ENCODE results near the gene AKR1C1.
"Not testable (repeated sequence)": the region's sequence is repeated elsewhere in the genome, so short reads cannot be mapped to it uniquely, and the experiment has no call there.

AKR1C1 gene

GRCh38 chr10:4937346-4937745 is 25.9 kb upstream of the AKR1C1 start:
- Histone ChIP-seq H3K36me3 (ENCODE audit: insufficient read depth, low read length) (no peaks in the 10 kb centered on the region), H3K9ac (ENCODE audit: insufficient read length) (no peak overlapping the region), H3K4me3 (no peak overlapping the region), H3K9me3 (ENCODE audit: low read depth, low read length) (no peaks in the 10 kb centered on the region), H3K27ac (no peak overlapping the region)
- TF ChIP-seq POLR2AphosphoS5 (IDR thresholded peaks at IDR 0.05; ENCODE audit: borderline replicate concordance, low read depth, low read length) (no peak), EZH2 (IDR thresholded peaks at IDR 0.05) (no peak), FOXP2 (optimal IDR thresholded peaks at IDR 0.05; ENCODE audit: control extremely low read depth, extremely low read length, insufficient read depth) (no peak)
- DNase-seq (ENCODE audit: low read depth, low spot score), result no peak

GRCh38 chr10:4939224-4940072 is 23.8 kb upstream of the AKR1C1 start:
- no peak overlapping the region for H3K9ac ChIP-seq (ENCODE audit: insufficient read length)
- H3K4me3 ChIP-seq, result no peak overlapping the region
- H3K9me3 ChIP-seq (ENCODE audit: low read depth, low read length), result no peaks in the 10 kb centered on the region
- no peak for DNase-seq (ENCODE audit: low read depth, low spot score)
- no peak overlapping the region for H3K27ac ChIP-seq
- TF ChIP-seq FOXP2 (optimal IDR thresholded peaks at IDR 0.05; ENCODE audit: control extremely low read depth, extremely low read length, insufficient read depth) (no peak), EZH2 (IDR thresholded peaks at IDR 0.05) (no peak), POLR2AphosphoS5 (IDR thresholded peaks at IDR 0.05; ENCODE audit: borderline replicate concordance, low read depth, low read length) (no peak)
- H3K36me3 ChIP-seq (ENCODE audit: insufficient read depth, low read length), result no peaks in the 10 kb centered on the region

- not testable (repeated sequence) for H3K27ac ChIP-seq
Observed at GRCh38 chr10:4940073-4940428, 23.2 kb upstream of the AKR1C1 start.

GRCh38 chr10:4940909-4941308 is 22.3 kb upstream of the AKR1C1 start:
- not testable (repeated sequence) for H3K36me3 ChIP-seq (ENCODE audit: insufficient read depth, low read length); H3K9me3 ChIP-seq (ENCODE audit: low read depth, low read length); H3K9ac ChIP-seq (ENCODE audit: insufficient read length); H3K4me3 ChIP-seq; H3K27ac ChIP-seq; DNase-seq (ENCODE audit: low read depth, low spot score)

More at GRCh38 chr10:4940073-4940428, 23.2 kb upstream of the AKR1C1 start:
- H3K9me3 ChIP-seq (ENCODE audit: low read depth, low read length); H3K36me3 ChIP-seq (ENCODE audit: insufficient read depth, low read length); H3K9ac ChIP-seq (ENCODE audit: insufficient read length); DNase-seq (ENCODE audit: low read depth, low spot score); H3K4me3 ChIP-seq: not testable (repeated sequence)

- no peaks in the 10 kb centered on the region for H3K9me3 ChIP-seq (ENCODE audit: low read depth, low read length)
- H3K27ac ChIP-seq, result no peak overlapping the region
- no peak overlapping the region for H3K4me3 ChIP-seq
- TF ChIP-seq EZH2 (IDR thresholded peaks at IDR 0.05) (no peak), POLR2AphosphoS5 (IDR thresholded peaks at IDR 0.05; ENCODE audit: borderline replicate concordance, low read depth, low read length) (no peak), FOXP2 (optimal IDR thresholded peaks at IDR 0.05; ENCODE audit: control extremely low read depth, extremely low read length, insufficient read depth) (no peak)
- no peaks in the 10 kb centered on the region for H3K36me3 ChIP-seq (ENCODE audit: insufficient read depth, low read length)
- DNase-seq (ENCODE audit: low read depth, low spot score), result no peak
- H3K9ac ChIP-seq (ENCODE audit: insufficient read length), result no peak overlapping the region
Observed at GRCh38 chr10:4941540-4942330, 21.5 kb upstream of the AKR1C1 start.

- DNase-seq (ENCODE audit: low read depth, low spot score); H3K27ac ChIP-seq; H3K4me3 ChIP-seq: not testable (repeated sequence)
Observed at GRCh38 chr10:4942931-4943330, 20.3 kb upstream of the AKR1C1 start.

GRCh38 chr10:4943416-4943815 is 19.8 kb upstream of the AKR1C1 start:
- not testable (repeated sequence) for DNase-seq (ENCODE audit: low read depth, low spot score); H3K36me3 ChIP-seq (ENCODE audit: insufficient read depth, low read length); H3K9ac ChIP-seq (ENCODE audit: insufficient read length); H3K9me3 ChIP-seq (ENCODE audit: low read depth, low read length); H3K4me3 ChIP-seq; H3K27ac ChIP-seq

More at GRCh38 chr10:4942931-4943330, 20.3 kb upstream of the AKR1C1 start:
- H3K9ac ChIP-seq (ENCODE audit: insufficient read length); H3K9me3 ChIP-seq (ENCODE audit: low read depth, low read length); H3K36me3 ChIP-seq (ENCODE audit: insufficient read depth, low read length): not testable (repeated sequence)

- H3K36me3 ChIP-seq (ENCODE audit: insufficient read depth, low read length), result no peaks in the 10 kb centered on the region
- DNase-seq (ENCODE audit: low read depth, low spot score), result no peak
- no peak for TF ChIP-seq EZH2 (IDR thresholded peaks at IDR 0.05)
- no peak for TF ChIP-seq POLR2AphosphoS5 (IDR thresholded peaks at IDR 0.05; ENCODE audit: borderline replicate concordance, low read depth, low read length)
- TF ChIP-seq FOXP2 (optimal IDR thresholded peaks at IDR 0.05; ENCODE audit: control extremely low read depth, extremely low read length, insufficient read depth), result no peak
- no peak overlapping the region for H3K4me3 ChIP-seq
- no peaks in the 10 kb centered on the region for H3K9me3 ChIP-seq (ENCODE audit: low read depth, low read length)
- H3K27ac ChIP-seq, result no peak overlapping the region
- H3K9ac ChIP-seq (ENCODE audit: insufficient read length), result no peak overlapping the region
Observed at GRCh38 chr10:4943821-4944220, 19.4 kb upstream of the AKR1C1 start.

- no peak overlapping the region for H3K9ac ChIP-seq (ENCODE audit: insufficient read length)
- no peaks in the 10 kb centered on the region for H3K36me3 ChIP-seq (ENCODE audit: insufficient read depth, low read length)
- no peak overlapping the region for H3K27ac ChIP-seq
- DNase-seq (ENCODE audit: low read depth, low spot score), result no peak
- H3K9me3 ChIP-seq (ENCODE audit: low read depth, low read length), result no peaks in the 10 kb centered on the region
- TF ChIP-seq POLR2AphosphoS5 (IDR thresholded peaks at IDR 0.05; ENCODE audit: borderline replicate concordance, low read depth, low read length), result no peak
- TF ChIP-seq FOXP2 (optimal IDR thresholded peaks at IDR 0.05; ENCODE audit: control extremely low read depth, extremely low read length, insufficient read depth), result no peak
- TF ChIP-seq EZH2 (IDR thresholded peaks at IDR 0.05), result no peak
- H3K4me3 ChIP-seq, result no peak overlapping the region
Observed at GRCh38 chr10:4944841-4945240, 18.4 kb upstream of the AKR1C1 start.

Measured in SK-N-MC (cell line).